Breast epithelium (tissue), 4 donors: Measurements from ENCODE around the gene IMMP2L. TPM values are rescaled to one million over a fixed set of nuclear protein-coding genes. Genes with fewer than 3 reads are reported as not detected.
"Not testable (repeated sequence)": the region's sequence is repeated elsewhere in the genome, so short reads cannot be mapped to it uniquely, and the experiment has no call there.

Experiments
- DNase-seq, 2 donors: peaks; one replicate each; pipeline ENCODE4 v3.0.0-alpha.2; 2019; ENCODE audit warnings: low spot score in 2 of 2
- H3K27ac ChIP-seq, 2 donors: fragments of 200-600 bp; sonication (generic) in 1 of 2; one replicate each; pipeline ENCODE4 v1.5.1; 2016 to 2019; ENCODE audit warnings: mild to moderate bottlenecking in 1 of 2
- H3K27me3 ChIP-seq, 2 donors: fragments of 200-600 bp; sonication (generic) in 1 of 2; one replicate each; pipeline versions ENCODE4 v1.5.1 to v1.6.0; 2017 to 2019; ENCODE audit warnings: control low read depth in 1 of 2, mild to moderate bottlenecking in 1 of 2
- H3K36me3 ChIP-seq: fragments of 200-600 bp; one replicate; pipeline ENCODE4 v1.5.1; 2019
- H3K4me1 ChIP-seq, 2 donors: fragments of 200-600 bp; sonication (generic); one replicate each; pipeline ENCODE4 v1.5.1; 2016 to 2019; ENCODE audit warnings: control low read depth in 1 of 2
- H3K4me3 ChIP-seq, 3 donors: fragments of 200-600 bp; sonication (generic); 1 replicate in 2 of 3; 2 replicates in 1 of 3; pipeline ENCODE4 v1.5.1; 2016 to 2019; ENCODE audit warnings: mild to moderate bottlenecking in 3 of 3, moderate library complexity in 2 of 3
- H3K9me3 ChIP-seq, 2 donors: fragments of 200-600 bp; sonication (generic) in 1 of 2; one replicate each; pipeline ENCODE4 v1.5.1; 2016 to 2019; ENCODE audit warnings: control low read depth in 1 of 2
- POLR2A ChIP-seq: fragments of 450-650 bp; IDR thresholded peaks from one replicate; pipeline ENCODE4 v1.6.1; 2016; ENCODE audit warnings: antibody characterized with exemption, mild to moderate bottlenecking, moderate library complexity
- POLR2AphosphoS5 ChIP-seq, 3 donors: sonication (generic); formaldehyde crosslinking; IDR thresholded peaks; one replicate each; pipeline ENCODE4 v1.6.1; 2017; ENCODE audit warnings: antibody characterized with exemption in 3 of 3
- intact Hi-C: fragments of 100-400 bp; cut with DNase I; formaldehyde crosslinking; loops from one replicate; pipeline ENCODE4 v1.15.1; 2023; ENCODE audit warnings: low total_unique reads
- total RNA-seq, 3 donors: library from RNA; depleted of rRNA; stranded (reverse); fragments of >200 nt; gene quantifications; one replicate each; pipeline ENCODE4 v1.1.0, GENCODE V29; 2016
- TF ChIP-seq, protein P1 (sequence below), 3 donors: fragments of 450-650 bp; IDR thresholded peaks; one replicate each; pipeline ENCODE4 v1.5.1; 2016 to 2017; ENCODE audit warnings: antibody characterized with exemption in 3 of 3, mild to moderate bottlenecking in 3 of 3, moderate library complexity in 3 of 3

Gene IMMP2L
- total RNA-seq, 3 donors from 2014 or later: 19.8 to 39.7 (median 30.8) TPM

DNA sequence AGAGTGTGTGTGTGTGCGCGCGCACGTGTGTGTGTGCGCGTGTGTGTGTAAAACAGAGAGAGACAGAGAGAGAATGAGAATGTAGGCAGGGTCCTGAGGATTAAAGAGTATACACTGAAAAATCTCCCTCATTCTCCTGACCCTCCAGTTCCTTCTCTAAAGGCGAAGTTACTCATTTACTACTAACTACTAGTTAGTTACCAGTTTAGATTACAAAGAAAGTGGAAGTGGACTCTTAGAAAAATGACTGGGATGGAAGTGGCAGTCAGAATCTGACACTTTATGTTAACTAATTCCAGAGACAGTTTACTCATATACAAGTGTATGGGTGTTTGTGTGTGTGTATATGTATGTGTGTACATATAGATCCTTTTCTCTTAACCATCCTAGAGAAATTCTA, 617.8 kb downstream of the IMMP2L start:
- intact Hi-C loops: no loop called here
- Histone ChIP-seq H3K4me1 (no peaks in the 10 kb centered on the region), H3K4me3 (no peak overlapping the region), H3K27ac (no peak overlapping the region), H3K27me3 (no peaks in the 10 kb centered on the region), H3K36me3 (no peaks in the 10 kb centered on the region), H3K9me3 (no peaks in the 10 kb centered on the region)
- TF ChIP-seq POLR2A: no peak
- no peak for TF ChIP-seq POLR2AphosphoS5 (IDR thresholded peaks at IDR 0.05)
- TF ChIP-seq, protein P1, sequence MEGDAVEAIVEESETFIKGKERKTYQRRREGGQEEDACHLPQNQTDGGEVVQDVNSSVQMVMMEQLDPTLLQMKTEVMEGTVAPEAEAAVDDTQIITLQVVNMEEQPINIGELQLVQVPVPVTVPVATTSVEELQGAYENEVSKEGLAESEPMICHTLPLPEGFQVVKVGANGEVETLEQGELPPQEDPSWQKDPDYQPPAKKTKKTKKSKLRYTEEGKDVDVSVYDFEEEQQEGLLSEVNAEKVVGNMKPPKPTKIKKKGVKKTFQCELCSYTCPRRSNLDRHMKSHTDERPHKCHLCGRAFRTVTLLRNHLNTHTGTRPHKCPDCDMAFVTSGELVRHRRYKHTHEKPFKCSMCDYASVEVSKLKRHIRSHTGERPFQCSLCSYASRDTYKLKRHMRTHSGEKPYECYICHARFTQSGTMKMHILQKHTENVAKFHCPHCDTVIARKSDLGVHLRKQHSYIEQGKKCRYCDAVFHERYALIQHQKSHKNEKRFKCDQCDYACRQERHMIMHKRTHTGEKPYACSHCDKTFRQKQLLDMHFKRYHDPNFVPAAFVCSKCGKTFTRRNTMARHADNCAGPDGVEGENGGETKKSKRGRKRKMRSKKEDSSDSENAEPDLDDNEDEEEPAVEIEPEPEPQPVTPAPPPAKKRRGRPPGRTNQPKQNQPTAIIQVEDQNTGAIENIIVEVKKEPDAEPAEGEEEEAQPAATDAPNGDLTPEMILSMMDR (IDR thresholded peaks at IDR 0.05): no peak
- DNase-seq: no peak

DNA sequence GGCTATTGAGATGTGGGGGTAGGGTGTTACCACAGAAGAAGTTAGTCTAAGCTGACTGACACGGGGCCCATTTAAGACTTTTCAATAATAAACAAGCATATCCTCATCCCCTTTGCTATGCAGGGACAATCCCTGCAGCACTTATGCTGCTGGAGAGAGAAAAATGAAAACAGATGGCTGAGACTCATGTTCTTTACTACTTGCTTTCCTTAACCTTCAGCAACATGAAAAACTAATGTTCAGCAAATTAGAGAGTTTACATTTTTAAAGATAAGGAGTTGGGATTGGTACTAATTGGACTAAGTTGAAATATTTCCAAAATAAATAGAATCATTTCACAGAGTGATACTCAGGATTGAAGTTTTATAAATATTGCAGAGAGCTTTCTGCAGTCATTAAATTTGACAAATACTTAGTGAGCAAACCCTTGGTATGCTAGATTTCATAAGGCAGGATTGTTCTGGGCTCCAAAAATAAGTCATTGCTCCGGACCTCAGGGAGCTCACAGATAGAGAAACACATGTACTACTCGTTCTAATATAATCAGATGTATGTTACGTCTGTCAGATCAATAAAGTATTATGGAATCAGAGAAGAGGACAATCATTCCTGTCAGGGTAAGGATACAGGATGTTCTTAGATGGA, 618.5 kb downstream of the IMMP2L start:
- Histone ChIP-seq H3K4me1 (no peaks in the 10 kb centered on the region), H3K36me3 (no peaks in the 10 kb centered on the region), H3K27me3 (no peaks in the 10 kb centered on the region), H3K9me3 (no peaks in the 10 kb centered on the region), H3K27ac (no peak overlapping the region), H3K4me3 (no peak overlapping the region)
- TF ChIP-seq, protein P1 (IDR thresholded peaks at IDR 0.05): no peak
- no peak for TF ChIP-seq POLR2A
- intact Hi-C loops: no loop called here
- DNase-seq: no peak

DNA sequence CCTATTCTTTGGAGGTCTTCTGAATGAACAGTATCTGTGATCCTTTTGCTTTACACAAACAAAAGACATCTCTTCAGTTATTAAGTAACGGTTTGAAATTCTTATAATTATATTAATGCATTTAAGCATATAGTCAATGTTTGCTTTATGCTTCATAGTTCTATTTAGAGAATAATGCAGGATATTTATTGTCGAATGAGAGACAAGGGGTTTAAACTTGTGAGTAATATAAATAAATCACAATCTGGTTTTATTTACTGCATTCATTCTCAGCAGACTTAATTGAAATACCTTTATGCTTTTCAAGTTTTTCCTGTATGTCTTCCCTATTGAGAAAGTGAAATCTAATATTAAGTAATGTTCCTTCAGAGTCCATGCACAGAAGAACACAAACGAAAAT, 620.9 kb downstream of the IMMP2L start:
- Histone ChIP-seq H3K36me3 (no peaks in the 10 kb centered on the region), H3K9me3 (no peaks in the 10 kb centered on the region), H3K27me3 (no peaks in the 10 kb centered on the region), H3K4me3 (no peak overlapping the region), H3K4me1 (no peaks in the 10 kb centered on the region), H3K27ac (no peak overlapping the region)
- DNase-seq: no peak
- TF ChIP-seq POLR2A: no peak
- TF ChIP-seq, protein P1 (IDR thresholded peaks at IDR 0.05): no peak
- no peak for TF ChIP-seq POLR2AphosphoS5 (IDR thresholded peaks at IDR 0.05)
- intact Hi-C loops: no loop called here

DNA sequence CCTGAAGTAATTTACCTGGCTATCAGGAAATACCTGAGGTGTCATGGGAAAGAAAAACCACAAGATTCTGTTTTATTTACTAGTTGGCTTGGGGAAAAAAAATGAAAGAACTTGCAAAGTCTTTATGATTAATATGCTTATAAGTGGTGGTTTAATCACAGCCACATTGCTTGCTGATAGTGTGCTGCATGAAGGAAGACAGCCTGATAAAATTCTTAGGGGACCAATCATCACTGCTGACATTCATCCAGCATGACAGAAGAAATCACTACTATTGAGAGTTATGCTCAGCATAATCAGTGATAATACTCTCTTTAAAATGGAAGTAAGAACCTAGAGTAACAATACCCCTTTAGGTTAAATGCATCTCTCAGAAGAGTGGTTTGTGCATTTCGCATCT, 621.5 kb downstream of the IMMP2L start:
- no peaks in the 10 kb centered on the region for H3K4me1 ChIP-seq
- intact Hi-C loops: no loop called here
- TF ChIP-seq POLR2AphosphoS5 (IDR thresholded peaks at IDR 0.05) (no peak), POLR2A (no peak)
- TF ChIP-seq, protein P1 (IDR thresholded peaks at IDR 0.05): no peak

DNA sequence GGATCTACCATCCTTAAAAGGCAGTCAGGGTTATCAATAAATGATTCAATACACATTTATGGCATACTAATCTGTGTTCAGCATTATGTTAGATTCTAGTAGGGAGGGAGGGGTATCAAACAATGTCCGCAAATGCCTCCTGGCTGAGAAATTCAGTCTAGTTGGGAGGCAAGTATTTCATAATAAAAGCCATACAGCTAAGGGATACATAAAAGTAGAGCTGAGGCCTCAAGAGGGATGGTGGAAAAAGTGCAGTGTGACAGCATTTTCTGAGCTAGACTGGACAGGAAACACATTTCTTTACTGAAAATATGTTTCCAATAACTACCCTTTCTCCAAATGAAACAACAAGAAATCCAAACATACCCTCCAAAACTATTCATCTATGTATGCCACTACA, 624.1 kb downstream of the IMMP2L start:
- Histone ChIP-seq H3K4me3 (no peak overlapping the region), H3K27ac (no peak overlapping the region), H3K36me3 (no peaks in the 10 kb centered on the region), H3K27me3 (no peaks in the 10 kb centered on the region), H3K9me3 (no peaks in the 10 kb centered on the region), H3K4me1 (no peaks in the 10 kb centered on the region)
- no peak for TF ChIP-seq POLR2A
- no peak for TF ChIP-seq POLR2AphosphoS5 (IDR thresholded peaks at IDR 0.05)
- TF ChIP-seq, protein P1 (IDR thresholded peaks at IDR 0.05): no peak
- DNase-seq: no peak
- intact Hi-C loops: no loop called here

More for the DNA sequence above, 621.5 kb downstream of the IMMP2L start:
- no peak for DNase-seq
- Histone ChIP-seq H3K36me3 (no peaks in the 10 kb centered on the region), H3K27ac (no peak overlapping the region), H3K27me3 (no peaks in the 10 kb centered on the region), H3K9me3 (no peaks in the 10 kb centered on the region), H3K4me3 (no peak overlapping the region)

DNA sequence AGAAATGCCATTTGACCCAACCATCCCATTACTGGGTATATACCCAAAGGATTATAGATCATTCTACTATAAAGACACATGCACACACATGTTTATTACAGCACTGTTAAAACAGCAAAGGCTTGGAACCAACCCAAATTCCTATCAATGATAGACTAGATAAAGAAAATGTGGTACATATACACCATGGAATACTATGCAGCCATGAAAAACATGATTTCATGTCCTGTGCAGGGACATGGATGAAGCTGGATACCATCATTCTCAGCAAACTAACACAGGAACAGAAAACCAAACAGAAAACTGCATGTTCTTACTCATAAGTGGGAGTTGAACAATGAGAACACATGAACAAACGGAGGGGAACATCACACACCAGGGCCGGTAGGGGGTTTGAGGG, 625.6 kb downstream of the IMMP2L start:
- H3K27ac ChIP-seq, DNase-seq, intact Hi-C loops, H3K4me3 ChIP-seq, H3K27me3 ChIP-seq, H3K4me1 ChIP-seq, H3K36me3 ChIP-seq, H3K9me3 ChIP-seq: not testable (repeated sequence)
